HPDE6-E6E7 (cell line): Measurements from ENCODE around the gene PTPRE.
A peak's percentile ranks its signal among the peaks of the same experiment; 100 is the strongest.

ENCODE experiments used
- DNase-seq: peaks from one replicate; pipeline ENCODE4 v3.0.0; 2011; ENCODE audit warnings: missing footprints; ENCODE audit errors: extremely low spot score

Gene PTPRE

DNA sequence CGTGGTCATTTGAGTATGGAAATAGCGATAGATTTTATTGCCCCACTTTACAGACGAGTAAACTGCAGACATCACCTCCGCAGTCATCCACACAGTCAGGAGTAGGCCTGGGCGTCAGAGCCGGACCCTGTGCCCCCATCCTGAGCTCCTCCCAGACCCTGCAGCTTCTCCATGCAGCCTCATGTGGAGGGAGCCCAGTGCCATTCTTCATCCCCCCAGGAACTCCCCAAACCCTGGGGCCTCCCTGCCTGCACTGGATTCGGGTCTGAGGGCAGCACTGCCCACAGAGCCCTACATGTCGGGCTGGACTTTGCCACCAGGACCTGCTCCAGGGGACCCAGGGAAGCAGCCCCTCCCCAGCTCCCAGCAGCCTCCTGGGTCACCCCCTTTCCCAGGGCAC, 118.5 kb downstream of the PTPRE start:
- no peak for DNase-seq

DNA sequence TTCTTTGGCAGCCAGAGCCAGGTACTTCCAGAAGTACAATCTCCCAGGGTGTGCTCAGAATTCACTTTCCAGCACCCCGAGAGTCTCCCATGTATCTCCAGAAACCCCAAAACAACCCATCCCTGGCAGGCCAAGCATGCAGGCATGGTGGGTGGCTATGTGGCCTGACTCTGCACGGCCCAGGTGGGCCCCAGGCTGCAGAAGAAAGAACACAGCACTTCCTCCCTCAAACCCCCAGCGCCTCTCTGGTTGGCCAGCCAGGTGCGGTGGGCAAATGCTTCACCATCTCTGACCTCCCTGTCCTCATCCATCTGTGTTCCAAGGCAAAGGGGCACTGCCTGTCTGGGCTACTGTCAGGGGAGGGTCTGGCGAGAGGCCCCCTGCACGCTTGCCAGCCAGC, 119.0 kb downstream of the PTPRE start:
- DNase-seq: no peak

DNA sequence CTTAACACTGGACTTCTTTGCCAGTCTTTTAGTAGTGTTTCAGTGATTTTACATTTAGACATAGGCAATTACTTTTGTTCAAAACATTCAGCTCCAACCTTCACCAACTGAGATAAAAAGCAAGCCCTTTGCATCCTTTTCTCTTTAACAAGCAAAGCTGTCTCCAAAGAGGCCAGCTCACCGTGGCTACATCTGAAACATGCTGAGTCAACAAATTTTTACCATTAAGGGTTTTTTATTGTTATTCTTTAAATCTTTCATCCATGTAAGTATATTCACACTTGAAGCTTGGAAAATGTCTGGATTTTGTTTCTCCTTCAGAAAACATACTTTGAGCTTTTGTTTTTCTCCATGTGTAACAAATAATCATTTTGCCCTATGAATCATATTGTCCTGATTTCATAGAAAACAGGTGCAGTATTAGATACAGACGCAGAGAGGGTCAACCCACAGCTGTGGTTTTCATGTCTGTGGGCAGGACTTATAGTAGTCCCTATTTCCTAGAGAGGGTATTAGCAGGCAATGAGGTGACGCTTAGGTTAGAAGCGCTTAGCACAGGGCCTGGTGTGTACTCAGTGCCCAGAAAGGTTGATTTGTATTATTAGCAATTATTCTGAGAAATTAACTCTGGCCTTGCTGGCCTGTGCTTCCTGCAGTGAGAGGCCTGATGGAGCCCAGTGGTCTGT, 119.9 kb downstream of the PTPRE start:
- DNase-seq: no peak

DNA sequence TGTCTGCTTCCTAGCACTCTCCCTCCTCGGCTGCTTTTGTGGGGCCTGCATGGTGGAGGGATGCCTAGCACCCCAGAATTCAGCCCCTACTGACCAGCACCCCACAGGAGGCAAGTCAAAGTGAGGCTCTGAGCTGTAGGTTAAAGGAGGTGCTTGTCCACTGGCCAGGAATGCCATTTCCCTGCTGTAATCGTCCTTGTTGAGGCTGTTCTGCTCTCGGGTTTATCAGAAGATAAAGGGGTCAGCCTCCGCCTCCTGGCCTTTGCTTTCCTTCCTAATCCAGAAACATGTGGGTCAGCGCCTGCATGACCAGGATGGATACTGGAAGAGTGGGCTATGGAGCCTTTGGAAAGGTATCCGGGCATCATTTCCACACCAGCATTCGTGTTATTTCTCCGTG, 120.4 kb downstream of the PTPRE start:
- no peak for DNase-seq

DNA sequence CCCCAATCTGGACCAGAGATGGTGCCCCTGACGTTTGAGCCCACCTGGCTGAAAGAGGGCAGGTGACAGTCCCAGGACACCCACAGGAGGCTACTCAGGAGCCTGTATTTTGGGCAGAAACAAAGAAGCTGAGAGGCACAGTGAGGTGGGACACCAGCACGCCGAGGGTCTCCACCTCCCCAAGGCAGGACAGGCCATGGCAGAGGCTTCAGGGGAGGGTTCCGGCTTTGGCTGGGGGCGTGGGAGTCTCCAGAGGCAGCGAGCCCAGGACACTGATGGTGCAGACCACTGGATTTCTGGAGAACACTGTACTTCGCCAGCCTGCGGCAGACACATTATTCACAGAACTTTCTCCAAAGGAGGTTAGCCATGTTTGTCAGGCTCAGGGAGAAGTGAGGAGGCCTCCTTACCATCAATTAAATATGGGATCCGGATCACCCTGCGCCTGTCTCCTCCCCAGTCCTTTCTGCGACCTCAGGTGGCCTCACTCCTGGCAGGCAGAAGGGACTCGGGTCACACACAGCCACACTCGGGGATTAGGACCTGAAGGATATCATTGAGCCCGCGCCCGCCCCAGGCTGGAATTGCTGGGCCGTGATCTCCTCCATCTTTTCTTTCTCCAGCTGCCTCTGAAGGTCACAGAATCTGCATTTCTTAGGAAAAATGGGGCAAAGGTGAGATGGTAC, 121.1 kb downstream of the PTPRE start:
- no peak for DNase-seq

DNA sequence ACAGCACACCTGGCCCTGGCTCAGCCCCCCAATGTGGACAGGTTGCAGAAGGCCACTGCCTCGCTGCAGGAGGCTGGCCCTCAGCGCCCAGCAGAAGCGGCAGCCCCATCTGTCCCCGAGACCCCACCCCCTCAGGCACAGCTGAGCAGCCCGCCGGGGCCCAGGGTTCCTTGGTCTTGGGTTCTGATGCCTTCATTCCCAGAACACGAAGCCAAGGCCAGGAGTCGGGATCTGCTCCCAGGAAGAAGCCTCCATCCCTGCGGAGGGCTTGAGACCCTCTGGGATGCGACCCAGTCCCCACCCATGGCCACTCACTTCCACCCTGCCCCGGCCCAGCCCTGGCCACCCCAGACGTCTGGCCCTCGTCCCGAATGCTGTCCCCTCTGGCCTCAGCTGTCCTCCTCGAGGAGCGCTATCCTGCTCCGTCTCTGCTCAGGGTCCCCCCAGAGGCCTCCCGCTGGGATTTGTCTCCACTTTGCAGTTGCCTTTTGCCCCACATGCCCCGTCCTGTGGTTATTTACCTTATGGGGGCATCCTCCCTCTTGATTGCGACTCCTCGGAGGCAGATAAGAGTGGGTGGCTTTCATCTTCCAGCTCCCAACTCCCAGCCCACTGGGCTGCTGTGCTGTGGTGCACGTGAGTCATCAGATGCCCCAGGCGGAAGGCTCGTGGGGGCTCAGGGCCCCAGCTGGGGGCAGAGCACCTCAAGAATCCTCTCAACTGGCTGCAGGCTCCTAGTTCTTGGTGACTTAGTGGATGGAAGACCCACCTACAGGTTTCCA, 121.8 kb downstream of the PTPRE start:
- DNase-seq: no peak

DNA sequence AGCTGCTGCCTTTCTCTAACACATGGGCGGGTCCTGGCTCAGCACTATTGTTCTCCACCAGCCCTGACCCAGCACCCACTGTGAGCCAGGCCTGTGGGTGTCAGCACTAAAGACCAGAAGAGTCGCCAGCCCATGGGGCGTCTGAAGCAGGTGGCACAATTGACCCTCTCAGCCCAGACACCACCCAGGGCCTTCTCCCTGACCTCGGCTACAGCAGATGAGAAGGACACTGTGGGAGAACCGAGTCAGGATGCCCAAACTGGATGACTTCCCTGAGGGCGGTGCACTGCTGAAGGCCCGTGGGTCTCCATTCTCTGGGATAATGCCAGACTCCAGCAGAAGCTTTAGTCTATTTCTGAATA, 122.4 kb downstream of the PTPRE start:
- no peak for DNase-seq

DNA sequence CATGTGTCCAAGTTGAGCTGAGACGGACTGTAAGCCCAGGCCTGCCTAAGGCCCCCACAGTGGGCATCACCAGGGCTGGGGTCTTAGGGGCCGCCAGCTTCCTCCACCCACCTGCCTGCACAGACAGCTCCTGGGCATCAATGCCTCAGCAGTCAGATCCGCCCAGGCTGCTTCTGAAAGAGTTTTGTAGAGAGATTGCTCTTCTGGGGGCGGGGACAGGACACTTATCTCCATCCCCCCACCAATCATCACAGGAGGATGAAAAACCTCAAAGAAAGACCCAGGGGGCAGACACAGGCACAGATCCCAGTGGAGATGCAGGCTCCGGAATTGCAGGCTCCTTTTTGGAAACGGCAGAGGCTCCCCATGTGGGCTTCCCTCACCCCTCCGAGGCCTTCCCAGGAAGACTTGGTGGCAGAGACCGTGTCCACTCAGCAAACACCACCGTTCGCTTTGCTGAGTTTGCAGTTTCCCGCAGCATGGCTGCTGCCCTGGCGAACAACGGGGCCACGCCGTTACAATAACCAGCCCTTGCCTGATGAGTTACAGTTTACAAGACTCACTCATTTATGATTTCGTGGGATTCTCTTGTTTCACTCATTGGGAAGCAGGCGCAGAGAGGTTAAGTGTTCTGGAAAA, 122.9 kb downstream of the PTPRE start:
- DNase-seq: no peak

DNA sequence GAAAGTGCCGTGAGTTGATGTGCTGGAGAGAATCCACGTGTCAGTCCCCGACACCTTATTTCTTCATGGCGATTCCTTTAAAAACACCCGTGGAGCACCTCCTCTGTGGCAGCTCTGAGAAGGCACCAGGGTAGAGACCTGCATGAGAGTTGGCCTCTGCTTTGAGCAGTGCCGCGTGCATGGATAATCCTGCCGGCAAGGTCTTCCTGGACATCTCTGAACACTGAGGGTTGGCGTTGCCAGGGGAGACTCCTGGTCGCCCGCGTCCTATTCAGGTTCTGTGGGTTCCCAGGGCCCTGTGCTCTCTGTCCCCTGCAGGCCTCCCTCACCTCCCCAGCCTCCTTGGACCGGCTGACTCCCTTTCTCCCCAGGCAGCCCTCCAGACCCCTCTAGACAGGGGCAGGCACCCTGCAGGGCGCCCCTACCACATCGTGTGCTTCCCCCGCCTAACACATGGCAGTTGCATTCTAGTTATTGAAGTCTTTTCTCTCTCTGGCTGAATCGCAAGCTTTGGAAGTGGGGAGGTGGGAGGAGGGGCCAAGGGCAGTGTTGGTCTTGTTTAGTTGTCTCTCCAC, 123.7 kb downstream of the PTPRE start:
- no peak for DNase-seq

DNA sequence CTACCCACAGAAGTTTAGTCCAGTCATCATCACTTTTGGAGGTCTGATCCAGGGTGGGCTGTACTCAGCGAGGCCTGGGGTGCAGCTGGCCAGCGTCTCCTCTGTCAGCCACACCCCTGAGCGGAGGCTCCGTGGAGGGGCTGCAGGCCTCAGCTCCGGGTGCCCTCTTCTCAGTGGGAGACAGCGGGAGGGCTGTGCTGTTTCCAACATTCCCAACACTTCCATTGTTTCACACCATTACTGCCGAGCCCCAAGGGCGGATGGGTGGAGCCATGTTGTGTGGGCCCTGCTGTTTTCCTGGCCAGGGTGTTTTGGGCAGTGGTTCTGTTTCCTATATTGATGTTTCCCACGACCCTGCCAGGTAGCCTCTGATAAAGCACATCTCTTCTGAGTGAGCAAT, 124.3 kb downstream of the PTPRE start:
- DNase-seq: no peak

DNA sequence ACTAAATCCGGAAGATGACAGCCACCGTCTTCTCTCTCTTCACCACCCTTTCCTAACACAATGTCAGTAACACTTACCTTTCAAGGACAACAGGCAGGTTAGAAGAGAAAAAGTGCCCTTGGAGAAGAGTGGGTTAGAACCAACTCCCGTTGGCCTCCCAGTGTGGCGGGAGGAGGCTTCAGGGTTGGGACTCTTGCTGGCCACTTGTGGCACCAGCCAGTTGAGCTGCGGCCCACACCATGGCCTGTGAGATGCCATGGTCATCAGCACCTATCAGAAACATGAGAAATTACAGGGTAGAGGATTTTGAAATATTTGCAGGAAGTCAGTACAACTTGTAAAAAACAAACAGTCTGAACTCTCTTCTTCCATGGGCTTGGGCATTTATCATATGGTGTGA, 125.6 kb downstream of the PTPRE start:
- DNase-seq: no peak

DNA sequence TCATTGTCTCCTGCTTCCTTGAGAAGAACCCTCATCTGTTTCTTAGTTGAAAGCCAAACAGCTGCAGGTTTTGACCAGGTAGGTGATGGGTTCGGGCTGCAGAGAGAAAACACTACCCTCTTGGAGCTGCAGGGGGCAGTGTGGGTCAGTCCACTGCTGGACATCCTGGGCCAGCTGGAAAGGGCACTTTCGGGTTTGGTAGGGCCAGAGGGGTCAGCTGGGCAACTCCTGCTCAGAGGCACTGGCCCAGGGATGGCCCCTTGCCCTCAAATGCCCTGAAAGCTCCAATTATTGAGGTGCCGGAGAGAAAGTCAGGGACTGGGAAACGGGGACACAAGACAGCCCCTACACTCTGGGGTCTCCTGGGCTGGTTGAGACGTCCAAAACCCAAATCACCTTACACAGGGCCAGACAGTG, 128.7 kb downstream of the PTPRE start:
- DNase-seq: peak; percentile 20

DNA sequence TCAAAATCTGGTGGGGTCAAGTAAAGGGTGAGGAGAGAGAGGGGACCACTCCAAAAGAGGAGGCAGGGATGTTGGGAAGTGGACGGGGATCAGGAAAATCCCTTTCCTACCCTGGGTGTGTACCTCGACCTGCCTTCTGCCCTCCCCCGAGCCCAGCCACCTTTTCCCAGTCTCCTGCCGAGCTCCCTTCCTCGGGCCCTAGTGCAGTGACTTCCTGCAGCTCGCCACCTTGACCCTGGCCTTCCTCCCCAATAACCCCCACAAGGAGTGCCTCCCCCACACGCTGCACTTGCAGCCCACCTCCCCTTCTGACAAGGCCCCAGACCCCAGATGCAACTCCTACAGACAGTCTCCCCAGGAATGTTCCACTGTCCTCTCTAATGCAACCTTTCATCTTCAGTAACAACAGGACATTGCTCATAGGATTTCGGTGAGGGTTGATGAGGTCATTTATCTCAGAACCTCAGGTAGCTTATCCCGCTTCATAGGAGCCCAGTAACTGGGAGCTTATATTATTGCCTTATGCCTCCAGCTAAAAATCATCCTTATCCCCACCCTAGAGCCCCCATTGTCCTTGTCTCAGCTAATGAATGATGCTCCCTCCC, 129.2 kb downstream of the PTPRE start:
- no peak for DNase-seq

DNA sequence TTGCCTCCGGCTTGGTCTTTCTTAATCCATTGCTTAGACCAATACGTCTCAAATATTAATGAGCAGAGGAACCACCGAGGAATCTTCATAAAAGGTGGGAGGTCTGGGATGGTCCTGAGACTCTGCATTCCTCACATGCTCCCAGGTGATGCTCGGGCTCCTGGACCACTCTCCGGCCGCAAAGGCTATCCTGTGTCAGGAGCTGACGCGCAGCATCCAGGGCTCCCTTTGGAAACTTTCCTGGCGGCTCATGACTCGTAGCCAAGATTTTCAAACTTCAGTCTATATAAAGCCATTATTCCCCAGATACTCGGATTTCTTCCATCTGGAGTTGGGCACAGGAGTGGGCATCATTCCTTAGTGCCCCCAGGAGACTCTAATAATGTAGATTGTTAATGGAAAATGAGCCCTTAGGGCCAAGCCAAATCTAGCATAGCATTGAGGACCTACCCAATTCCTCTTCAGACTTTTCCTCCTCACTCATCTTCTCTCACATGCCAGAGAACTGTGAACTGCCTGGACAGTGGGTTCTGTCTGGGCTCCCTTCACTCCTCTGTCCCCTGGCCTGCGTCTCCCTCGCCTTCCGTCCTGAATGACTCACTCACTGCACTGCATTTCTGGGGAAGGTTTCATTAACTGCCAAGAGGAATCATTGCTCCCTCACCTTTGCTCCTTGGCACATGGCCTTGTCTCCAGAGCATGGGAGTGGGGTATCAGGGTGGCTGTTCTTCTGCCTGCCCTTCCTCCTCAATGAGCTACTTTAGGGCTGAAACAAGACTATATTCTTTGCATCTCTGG, 130.0 kb downstream of the PTPRE start:
- peak; percentile 46 for DNase-seq

DNA sequence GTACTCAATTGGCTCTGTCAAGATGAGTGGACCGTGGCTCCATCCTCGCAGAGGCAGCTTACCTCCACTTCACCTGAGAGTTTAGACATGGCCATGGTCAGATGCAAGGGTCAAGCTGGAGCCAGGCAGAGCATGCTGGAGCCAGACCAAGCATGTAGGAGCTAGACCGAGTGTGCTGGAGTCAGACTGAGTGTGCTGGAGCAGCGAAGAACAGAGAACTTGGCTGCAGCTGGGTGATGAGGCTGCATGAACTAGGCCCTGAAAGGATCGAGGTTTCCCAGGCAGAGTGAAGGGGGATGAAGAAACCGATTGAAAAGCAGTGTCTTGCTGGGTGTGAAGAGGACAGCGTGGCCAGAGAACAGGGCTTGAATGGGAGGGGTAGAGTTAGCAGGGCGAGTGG, 133.2 kb downstream of the PTPRE start:
- DNase-seq: no peak

DNA sequence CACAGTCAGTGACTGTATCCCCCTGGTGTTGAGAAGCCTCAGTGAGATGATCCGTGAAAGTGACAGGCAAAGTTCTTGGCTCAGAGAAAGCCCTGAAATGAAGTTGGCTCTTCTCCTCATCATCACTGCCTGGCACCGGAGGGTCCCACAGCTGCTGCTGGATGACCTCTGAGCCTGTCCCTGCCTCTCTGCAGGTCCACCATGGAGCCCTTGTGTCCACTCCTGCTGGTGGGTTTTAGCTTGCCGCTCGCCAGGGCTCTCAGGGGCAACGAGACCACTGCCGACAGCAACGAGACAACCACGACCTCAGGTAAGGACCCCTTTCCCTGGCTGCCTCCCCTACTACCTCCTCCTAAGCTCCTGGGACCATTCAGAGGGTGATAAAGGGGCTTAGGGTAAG, 133.8 kb downstream of the PTPRE start:
- DNase-seq: no peak

DNA sequence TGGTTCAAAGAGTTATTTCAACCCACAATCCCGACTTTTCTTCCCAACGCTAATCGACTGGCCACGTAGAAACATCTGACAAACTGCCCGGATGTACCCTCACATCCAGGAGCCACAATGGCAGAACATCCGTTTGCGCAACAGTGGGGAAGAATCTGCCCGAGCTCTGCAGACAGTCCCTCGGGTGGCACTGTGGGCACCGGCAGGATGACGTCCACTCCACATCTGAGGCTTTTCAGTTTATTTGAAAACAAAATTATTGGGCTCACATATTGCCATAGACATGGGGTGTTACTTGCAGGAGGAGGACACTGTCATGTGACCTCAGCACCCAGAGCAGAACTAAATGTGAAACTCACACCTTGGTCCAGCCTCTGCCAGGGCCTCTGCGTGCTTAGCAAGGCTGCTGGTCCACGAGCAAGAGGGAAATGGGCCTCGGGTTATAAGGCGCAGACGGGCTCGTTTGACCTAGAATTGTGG, 135.3 kb downstream of the PTPRE start:
- DNase-seq: no peak

DNA sequence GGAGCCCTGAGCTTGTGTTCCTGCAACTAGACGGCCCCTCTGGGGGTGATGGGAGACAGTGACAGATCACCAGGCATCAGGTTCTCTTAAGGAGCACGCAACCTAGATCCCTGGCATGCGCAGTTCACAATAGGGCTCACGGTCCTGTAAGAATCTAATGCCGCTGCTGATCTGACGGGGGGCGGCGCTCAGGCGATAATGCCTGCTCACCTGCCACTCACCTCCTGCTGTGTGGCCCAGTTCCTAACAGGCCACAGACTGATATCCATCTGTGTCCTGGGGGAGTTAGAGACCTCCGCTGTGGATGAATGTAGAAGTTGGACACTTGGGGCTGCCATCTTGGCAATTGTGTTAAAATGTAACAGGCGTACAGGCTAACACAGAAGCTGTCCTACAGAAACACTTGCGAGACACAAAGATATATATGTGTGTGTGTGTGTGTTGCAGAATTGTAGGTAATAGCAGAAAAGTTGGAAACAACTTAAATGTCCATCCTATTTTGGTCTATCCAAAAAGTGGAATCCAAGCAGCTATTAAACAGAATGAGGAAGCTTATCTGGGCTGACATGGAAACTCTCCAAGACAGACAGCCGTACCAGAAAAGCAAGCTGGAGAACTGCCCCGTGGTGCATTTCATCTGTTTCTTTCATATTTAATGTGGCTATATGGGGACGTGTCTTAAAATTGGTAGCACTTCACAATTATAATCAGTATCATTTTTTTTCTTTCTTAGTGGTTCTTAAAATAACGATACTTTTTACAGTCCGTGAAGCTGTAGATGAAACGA, 136.5 kb downstream of the PTPRE start:
- DNase-seq: no peak

DNA sequence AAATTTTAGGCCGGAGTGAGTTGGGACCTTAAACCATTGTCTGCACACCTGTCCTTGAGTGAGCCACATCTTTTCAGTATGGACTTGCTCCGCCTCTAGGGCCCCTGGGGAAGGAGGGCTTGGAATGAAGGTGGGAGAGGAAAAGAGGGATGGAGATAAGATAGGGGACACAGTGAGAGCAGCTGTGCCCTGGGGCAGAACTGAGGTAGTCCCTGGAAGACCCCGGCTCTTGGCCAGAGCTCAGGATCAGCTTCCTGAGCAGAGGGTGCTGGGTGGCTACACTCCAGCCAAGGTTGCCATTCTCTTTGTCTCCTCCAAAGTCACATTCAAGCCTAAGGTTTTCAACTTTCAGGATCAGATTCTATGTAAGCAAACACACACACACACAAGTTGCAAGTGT, 137.3 kb downstream of the PTPRE start:
- DNase-seq: no peak
